Ishikawa (cell line): Measurements from ENCODE around the gene RIPPLY2.

Experiments used
- CEBPB ChIP-seq: IDR thresholded peaks from 2 replicates; pipeline ENCODE4 v1.6.1; 2012
- CREB1 ChIP-seq: IDR thresholded peaks from 2 replicates; pipeline ENCODE4 v1.6.1; 2012; ENCODE audit warnings: low read depth
- EGR1 ChIP-seq: IDR thresholded peaks from 2 replicates; pipeline ENCODE4 v1.6.1; 2012
- EP300 ChIP-seq: IDR thresholded peaks from 2 replicates; pipeline ENCODE4 v1.6.1; 2012; ENCODE audit warnings: borderline replicate concordance
- FOXM1 ChIP-seq: IDR thresholded peaks from 2 replicates; pipeline ENCODE4 v1.6.1; 2012; ENCODE audit warnings: low read depth, borderline replicate concordance
- NFIC ChIP-seq: IDR thresholded peaks from 2 replicates; pipeline ENCODE4 v1.6.1; 2012
- RAD21 ChIP-seq: IDR thresholded peaks from 2 replicates; pipeline ENCODE4 v1.6.1; 2012; ENCODE audit warnings: low read depth
- TAF1 ChIP-seq: IDR thresholded peaks from 2 replicates; pipeline ENCODE4 v1.6.1; 2012; ENCODE audit warnings: low read depth, mild to moderate bottlenecking
- TCF12 ChIP-seq: IDR thresholded peaks from 2 replicates; pipeline ENCODE4 v1.6.1; 2012; ENCODE audit warnings: low read depth
- TEAD4 ChIP-seq: IDR thresholded peaks from 2 replicates; pipeline ENCODE4 v1.6.1; 2012
- YY1 ChIP-seq: IDR thresholded peaks from 2 replicates; pipeline ENCODE4 v1.6.1; 2012; ENCODE audit warnings: low read depth
- ZBTB7A ChIP-seq: IDR thresholded peaks from 2 replicates; pipeline ENCODE4 v1.6.1; 2012; ENCODE audit warnings: low read depth
- TF ChIP-seq, protein P1 (sequence below): IDR thresholded peaks from 2 replicates; pipeline ENCODE4 v1.6.1; 2012
- TF ChIP-seq, protein P2 (sequence below): IDR thresholded peaks from 2 replicates; pipeline ENCODE4 v1.6.1; 2012; ENCODE audit warnings: low read depth, mild to moderate bottlenecking
- TF ChIP-seq, protein P3 (sequence below): IDR thresholded peaks from 2 replicates; pipeline ENCODE4 v1.6.1; 2012

Gene RIPPLY2

DNA sequence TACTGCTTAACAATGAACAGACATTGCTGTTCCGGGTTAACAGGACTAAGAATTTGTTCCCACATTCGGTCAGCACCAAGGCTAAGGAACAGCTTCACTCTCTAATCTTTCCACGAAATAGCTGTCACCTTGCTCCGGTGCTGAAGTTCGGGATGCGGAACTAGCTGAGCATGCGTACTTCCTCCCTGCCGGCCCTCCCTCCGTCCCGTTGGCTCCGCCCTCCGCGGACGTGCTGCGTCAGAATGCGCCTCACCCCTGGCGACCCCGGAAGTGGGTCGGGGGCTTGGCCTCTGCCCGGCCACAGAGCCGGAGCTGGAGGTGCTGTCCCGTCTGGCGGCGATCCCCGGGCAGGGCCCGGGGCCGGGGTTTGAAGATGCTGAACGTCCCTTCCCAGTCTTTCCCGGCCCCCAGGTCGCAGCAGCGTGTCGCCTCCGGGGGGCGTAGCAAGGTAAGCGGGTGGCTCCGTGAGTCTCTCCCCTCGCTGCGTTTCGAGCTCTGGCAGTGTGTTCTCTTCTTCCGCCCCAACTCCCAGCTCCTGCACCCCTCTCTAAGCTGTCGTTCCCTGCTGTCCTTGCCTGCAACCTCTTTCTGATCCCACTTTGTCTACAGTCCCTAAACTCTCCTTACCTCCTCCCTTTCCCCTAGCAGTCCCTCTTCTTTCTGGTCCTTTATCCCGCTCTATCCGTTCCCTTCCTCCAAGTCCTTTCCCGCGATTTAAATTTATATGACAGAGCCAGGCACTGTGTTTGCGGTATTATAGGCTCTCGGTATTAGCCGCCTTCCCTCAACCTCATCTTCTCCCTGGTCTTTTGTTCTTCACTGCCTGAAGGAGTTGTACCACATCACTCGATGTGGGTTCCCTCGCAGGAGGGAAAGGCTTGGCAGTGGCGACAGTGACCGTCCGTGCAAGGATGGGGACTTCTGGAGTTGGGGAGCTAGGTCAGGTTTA lies 6.5 kb downstream of the RIPPLY2 start, which contains the start of gene CYB5R4:
Gene CYB5R4, plus strand, starts transcription at position 280 of the 949 bp plus-strand sequence. Its CDS starts 94 bp downstream, at position 374.
- TF ChIP-seq ZBTB7A (peak; percentile 79), YY1 (no peak), TAF1 (peak; percentile 51), CREB1 (peak; percentile 73), TEAD4 (no peak; the same call in 1 of the 2 replicates)
- TF ChIP-seq, protein P1, sequence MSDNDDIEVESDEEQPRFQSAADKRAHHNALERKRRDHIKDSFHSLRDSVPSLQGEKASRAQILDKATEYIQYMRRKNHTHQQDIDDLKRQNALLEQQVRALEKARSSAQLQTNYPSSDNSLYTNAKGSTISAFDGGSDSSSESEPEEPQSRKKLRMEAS: peak; percentile 72
- TF ChIP-seq, protein P2, sequence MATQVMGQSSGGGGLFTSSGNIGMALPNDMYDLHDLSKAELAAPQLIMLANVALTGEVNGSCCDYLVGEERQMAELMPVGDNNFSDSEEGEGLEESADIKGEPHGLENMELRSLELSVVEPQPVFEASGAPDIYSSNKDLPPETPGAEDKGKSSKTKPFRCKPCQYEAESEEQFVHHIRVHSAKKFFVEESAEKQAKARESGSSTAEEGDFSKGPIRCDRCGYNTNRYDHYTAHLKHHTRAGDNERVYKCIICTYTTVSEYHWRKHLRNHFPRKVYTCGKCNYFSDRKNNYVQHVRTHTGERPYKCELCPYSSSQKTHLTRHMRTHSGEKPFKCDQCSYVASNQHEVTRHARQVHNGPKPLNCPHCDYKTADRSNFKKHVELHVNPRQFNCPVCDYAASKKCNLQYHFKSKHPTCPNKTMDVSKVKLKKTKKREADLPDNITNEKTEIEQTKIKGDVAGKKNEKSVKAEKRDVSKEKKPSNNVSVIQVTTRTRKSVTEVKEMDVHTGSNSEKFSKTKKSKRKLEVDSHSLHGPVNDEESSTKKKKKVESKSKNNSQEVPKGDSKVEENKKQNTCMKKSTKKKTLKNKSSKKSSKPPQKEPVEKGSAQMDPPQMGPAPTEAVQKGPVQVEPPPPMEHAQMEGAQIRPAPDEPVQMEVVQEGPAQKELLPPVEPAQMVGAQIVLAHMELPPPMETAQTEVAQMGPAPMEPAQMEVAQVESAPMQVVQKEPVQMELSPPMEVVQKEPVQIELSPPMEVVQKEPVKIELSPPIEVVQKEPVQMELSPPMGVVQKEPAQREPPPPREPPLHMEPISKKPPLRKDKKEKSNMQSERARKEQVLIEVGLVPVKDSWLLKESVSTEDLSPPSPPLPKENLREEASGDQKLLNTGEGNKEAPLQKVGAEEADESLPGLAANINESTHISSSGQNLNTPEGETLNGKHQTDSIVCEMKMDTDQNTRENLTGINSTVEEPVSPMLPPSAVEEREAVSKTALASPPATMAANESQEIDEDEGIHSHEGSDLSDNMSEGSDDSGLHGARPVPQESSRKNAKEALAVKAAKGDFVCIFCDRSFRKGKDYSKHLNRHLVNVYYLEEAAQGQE: peak; percentile 98

DNA sequence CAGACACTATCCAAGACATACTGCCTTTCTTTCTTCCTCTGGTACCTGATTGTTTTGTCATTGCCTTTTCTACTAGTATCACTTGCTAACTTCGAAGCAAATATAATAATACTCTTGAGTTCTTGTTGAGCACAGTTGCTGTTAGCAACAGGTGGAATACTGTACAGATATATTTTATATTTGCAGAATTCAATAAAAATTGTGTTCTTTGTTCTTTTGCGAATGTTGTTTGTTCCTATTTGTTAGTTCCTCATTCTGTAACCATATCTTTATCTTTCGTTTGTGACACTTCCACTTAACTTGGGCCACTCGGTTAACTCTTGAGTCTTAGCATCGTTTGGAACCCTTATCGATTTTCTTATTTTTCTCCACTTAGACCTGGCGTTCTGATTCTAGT lies 7.2 kb downstream of the RIPPLY2 start:
- TF ChIP-seq CREB1 (no peak), YY1 (no peak)

GRCh38 chr6:83860782-83861495 lies 7.8 kb downstream of the RIPPLY2 start:
- TF ChIP-seq EP300: no peak
- TF ChIP-seq, protein P3, sequence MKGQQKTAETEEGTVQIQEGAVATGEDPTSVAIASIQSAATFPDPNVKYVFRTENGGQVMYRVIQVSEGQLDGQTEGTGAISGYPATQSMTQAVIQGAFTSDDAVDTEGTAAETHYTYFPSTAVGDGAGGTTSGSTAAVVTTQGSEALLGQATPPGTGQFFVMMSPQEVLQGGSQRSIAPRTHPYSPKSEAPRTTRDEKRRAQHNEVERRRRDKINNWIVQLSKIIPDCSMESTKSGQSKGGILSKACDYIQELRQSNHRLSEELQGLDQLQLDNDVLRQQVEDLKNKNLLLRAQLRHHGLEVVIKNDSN: no peak
- TF ChIP-seq CEBPB: no peak
- TF ChIP-seq, protein P2: no peak
- TF ChIP-seq CREB1: no peak
- TF ChIP-seq YY1: no peak
- TF ChIP-seq RAD21: no peak
- no peak for TF ChIP-seq TEAD4
- TF ChIP-seq TAF1: no peak
- no peak for TF ChIP-seq EGR1
- no peak for TF ChIP-seq ZBTB7A
- no peak for TF ChIP-seq TCF12
- no peak for TF ChIP-seq NFIC
- TF ChIP-seq, protein P1: no peak
- no peak for TF ChIP-seq FOXM1

DNA sequence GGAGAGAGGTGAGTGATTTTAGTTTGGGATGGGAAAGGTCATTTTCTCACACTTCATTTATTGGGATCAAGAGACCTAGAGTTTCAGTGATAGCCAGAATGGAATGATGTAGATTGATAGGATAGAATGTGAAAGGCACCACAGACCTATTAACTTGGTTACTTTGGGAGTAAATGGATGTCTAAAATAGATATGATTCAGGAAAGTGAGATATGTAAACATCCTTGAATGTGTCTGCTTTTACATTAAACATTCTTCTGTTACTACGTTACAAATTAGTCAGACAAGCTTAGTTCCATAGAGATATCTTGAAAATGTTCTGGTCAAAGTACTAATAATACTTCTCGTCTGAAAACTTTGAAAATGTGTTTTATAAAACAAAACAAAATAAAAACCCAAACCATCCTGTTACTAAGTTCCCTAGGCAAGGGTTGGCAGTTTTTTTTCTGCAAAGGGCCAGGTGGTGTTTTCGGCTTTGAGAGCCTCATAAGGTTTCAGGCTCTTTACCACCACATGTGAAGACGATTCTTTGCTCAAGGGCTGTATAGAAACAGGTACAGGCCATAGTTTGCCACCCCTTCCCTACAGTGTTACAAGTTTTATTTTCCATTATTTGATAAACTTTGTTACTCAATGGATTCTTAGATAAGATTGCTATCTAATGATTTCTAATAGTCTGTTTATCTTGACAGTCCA lies 9.8 kb downstream of the RIPPLY2 start:
- TF ChIP-seq, protein P1: no peak
- TF ChIP-seq TCF12: no peak
- no peak for TF ChIP-seq YY1

- no peak for TF ChIP-seq FOXM1
- TF ChIP-seq NFIC: no peak
Measured at GRCh38 chr6:83867043-83867442, 13.9 kb downstream of the RIPPLY2 start.

DNA sequence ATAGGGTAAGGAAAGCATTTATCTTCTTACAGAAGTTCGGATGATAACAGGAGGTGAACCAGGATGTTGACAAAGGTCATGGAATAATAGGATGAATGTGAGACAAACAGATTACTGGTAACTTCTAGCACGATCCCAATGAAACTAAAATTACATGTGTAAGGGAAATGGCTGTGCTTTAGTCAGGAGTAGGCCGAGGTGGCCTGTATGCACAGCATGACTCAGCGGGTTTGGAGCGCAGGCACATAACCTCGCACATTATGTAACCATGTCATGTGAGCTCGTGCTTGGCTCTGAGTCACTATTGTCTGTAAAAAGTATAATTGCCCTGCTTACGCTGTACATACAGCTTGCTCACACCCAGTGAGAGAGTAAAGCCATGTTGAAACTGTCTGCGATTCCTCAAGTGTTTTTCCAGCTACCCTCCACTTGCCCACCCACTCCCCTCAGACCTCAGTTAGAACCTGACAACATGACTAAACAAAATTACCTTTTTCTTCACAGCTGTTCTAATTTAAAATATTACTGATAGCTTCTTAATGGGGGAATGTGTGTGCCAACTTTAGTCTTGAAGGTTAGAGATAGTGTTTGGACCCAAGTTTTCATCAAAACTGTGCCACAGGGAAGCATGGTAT lies 14.5 kb downstream of the RIPPLY2 start:
- TF ChIP-seq RAD21 (no peak), TCF12 (no peak)
- TF ChIP-seq, protein P1: no peak
- TF ChIP-seq, protein P3: peak; percentile 35
